Neural cell (in vitro differentiated cells): ENCODE results near the gene CXCL1. TPM values are rescaled to one million over a fixed set of nuclear protein-coding genes. Genes with fewer than 3 reads are reported as not detected.

Source experiments
- H2AFZ ChIP-seq: fragments of 200-600, 300-800 bp; sonication (generic), shearing (Covaris generic); 2 replicates; pipeline ENCODE4 v1.6.0; 2014; ENCODE audit warnings: low read depth, mild to moderate bottlenecking, antibody characterized with exemption, low read length, moderate library complexity
- H3F3A ChIP-seq: fragments of 200-600 bp; shearing (Covaris generic); 2 replicates; pipeline ENCODE4 v1.6.1; 2016; ENCODE audit warnings: mild to moderate bottlenecking, moderate library complexity, mixed read lengths, antibody characterized with exemption, low read length; ENCODE audit not compliant: insufficient read depth, poor library complexity, severe bottlenecking
- H3K27ac ChIP-seq: fragments of 200-600, 300-800 bp; sonication (generic), shearing (Covaris generic); 2 replicates; pipeline ENCODE4 v1.5.1; 2014; ENCODE audit warnings: mild to moderate bottlenecking, low read length, moderate library complexity
- H3K27me3 ChIP-seq: fragments of 300-800, 200-600 bp; sonication (generic), shearing (Covaris generic); 2 replicates; pipeline ENCODE4 v1.6.0; 2014; ENCODE audit warnings: mild to moderate bottlenecking, low read depth, low read length, moderate library complexity; ENCODE audit not compliant: insufficient read depth
- H3K36me3 ChIP-seq: fragments of 300-800, 200-600 bp; sonication (generic), shearing (Covaris generic); 2 replicates; pipeline ENCODE4 v1.5.1; 2014; ENCODE audit warnings: mild to moderate bottlenecking, antibody characterized with exemption, low read length, moderate library complexity; ENCODE audit not compliant: insufficient read depth
- H3K4me2 ChIP-seq: fragments of 300-800, 200-600 bp; sonication (generic), shearing (Covaris generic); 2 replicates; pipeline ENCODE4 v1.6.0; 2014; ENCODE audit warnings: mild to moderate bottlenecking, low read length
- H3K4me3 ChIP-seq: fragments of 300-800, 200-600 bp; sonication (generic), shearing (Covaris generic); 2 replicates; pipeline ENCODE4 v1.5.1; 2014; ENCODE audit warnings: mild to moderate bottlenecking, low read length, moderate library complexity
- H3K79me2 ChIP-seq: fragments of 200-600 bp; shearing (Covaris generic); replicated peaks from 2 replicates; pipeline ENCODE4 v1.6.0; 2014; ENCODE audit warnings: mild to moderate bottlenecking, low read length, moderate library complexity; ENCODE audit not compliant: insufficient read depth
- H3K9ac ChIP-seq: fragments of 300-800, 200-600 bp; sonication (generic), shearing (Covaris generic); 2 replicates; pipeline ENCODE4 v1.6.1; 2016; ENCODE audit warnings: mild to moderate bottlenecking, low read length, mixed read lengths
- H3K9me2 ChIP-seq: fragments of 200-600 bp; shearing (Covaris generic); 2 replicates; pipeline ENCODE4 v1.6.1; 2016; ENCODE audit warnings: mild to moderate bottlenecking, low read length, mixed read lengths; ENCODE audit not compliant: insufficient read depth
- H3K9me3 ChIP-seq: fragments of 200-600, 300-800 bp; sonication (generic), shearing (Covaris generic); 2 replicates; pipeline ENCODE4 v1.6.1; 2016; ENCODE audit warnings: mild to moderate bottlenecking, mixed run types, low read length, moderate library complexity, mixed read lengths
- H4K20me1 ChIP-seq: fragments of 200-600 bp; shearing (Covaris generic); 2 replicates; pipeline ENCODE4 v1.6.1; 2016; ENCODE audit warnings: mild to moderate bottlenecking, mixed run types; ENCODE audit not compliant: insufficient read depth
- CTCF ChIP-seq: fragments of 450-650 bp; IDR thresholded peaks from 2 replicates; pipeline ENCODE4 v1.5.1; 2014; ENCODE audit warnings: antibody characterized with exemption, mild to moderate bottlenecking, moderate library complexity; ENCODE audit not compliant: poor library complexity, severe bottlenecking
- EP300 ChIP-seq: fragments of 450-650 bp; conservative IDR thresholded peaks from 2 replicates; pipeline ENCODE4 v1.6.1; 2014; ENCODE audit warnings: antibody characterized with exemption, mild to moderate bottlenecking, moderate library complexity; ENCODE audit not compliant: poor library complexity, severe bottlenecking
- EZH2 ChIP-seq: fragments of 200-600, 300-800 bp; shearing (Covaris generic), sonication (generic); IDR thresholded peaks from 2 replicates; pipeline ENCODE4 v1.6.1; 2014; ENCODE audit warnings: antibody characterized with exemption, low read length, borderline replicate concordance, mild to moderate bottlenecking; ENCODE audit not compliant: insufficient read depth, poor library complexity, severe bottlenecking
- MXI1 ChIP-seq: fragments of 450-650 bp; conservative IDR thresholded peaks from 2 replicates; pipeline ENCODE4 v1.6.1; 2014; ENCODE audit warnings: antibody characterized with exemption, mild to moderate bottlenecking; ENCODE audit not compliant: poor library complexity, severe bottlenecking
- POLR2AphosphoS5 ChIP-seq: IDR thresholded peaks from 2 replicates; pipeline ENCODE4 v1.6.1; 2012
- RAD21 ChIP-seq: fragments of 450-650 bp; conservative IDR thresholded peaks from 2 replicates; pipeline ENCODE4 v1.6.1; 2014; ENCODE audit warnings: antibody characterized with exemption, mild to moderate bottlenecking, moderate library complexity
- REST ChIP-seq: IDR thresholded peaks from 2 replicates; pipeline ENCODE4 v1.6.1; 2012; ENCODE audit warnings: borderline replicate concordance
- SMC3 ChIP-seq: fragments of 450-650 bp; conservative IDR thresholded peaks from 2 replicates; pipeline ENCODE4 v1.6.1; 2014; ENCODE audit warnings: antibody characterized with exemption, mild to moderate bottlenecking, moderate library complexity; ENCODE audit not compliant: poor library complexity
- TAF1 ChIP-seq: IDR thresholded peaks from 2 replicates; pipeline ENCODE4 v1.6.1; 2012; ENCODE audit warnings: low read depth
- polyA plus RNA-seq: library from polyadenylated mRNA; depleted of rRNA; stranded (reverse); fragments of >200 nt; gene quantifications from 2 replicates; pipeline ENCODE4 v1.2.3, GENCODE V29; 2014

The CXCL1 gene
- polyA plus RNA-seq, 1 donor from 2014 or later, result not detected

- no peak overlapping the region for H3K9ac ChIP-seq
- H3K27me3 ChIP-seq, result no peaks in the 10 kb centered on the region
- H3K9me2 ChIP-seq, result no peaks in the 10 kb centered on the region
- no peak overlapping the region for H3K27ac ChIP-seq
- TF ChIP-seq EZH2, result no peak
- TF ChIP-seq SMC3, result no peak
- no peak for TF ChIP-seq EP300
- no peak for TF ChIP-seq REST
- no peak for TF ChIP-seq RAD21
- no peak overlapping the region for H3K4me2 ChIP-seq
- H2AFZ ChIP-seq, result no peak overlapping the region
- H4K20me1 ChIP-seq, result no peaks in the 10 kb centered on the region
- no peaks in the 10 kb centered on the region for H3F3A ChIP-seq
- H3K79me2 ChIP-seq, result no peaks in the 10 kb centered on the region
- H3K9me3 ChIP-seq, result no peaks in the 10 kb centered on the region
- no peak overlapping the region for H3K4me3 ChIP-seq
- H3K36me3 ChIP-seq, result no peaks in the 10 kb centered on the region
These were observed 6.9 kb upstream of the CXCL1 start for GRCh38 chr4:73862322-73862721.

GRCh38 chr4:73864365-73864764 is 4.8 kb upstream of the CXCL1 start:
- Histone ChIP-seq H3K79me2 (no peaks in the 10 kb centered on the region), H3F3A (no peaks in the 10 kb centered on the region), H3K27ac (no peak overlapping the region), H3K4me3 (no peak overlapping the region), H4K20me1 (no peaks in the 10 kb centered on the region), H3K27me3 (peaks cover 16% of the 10 kb centered on the region), H3K36me3 (no peaks in the 10 kb centered on the region), H3K9me3 (no peaks in the 10 kb centered on the region), H3K9me2 (no peaks in the 10 kb centered on the region), H3K9ac (no peak overlapping the region), H2AFZ (no peak overlapping the region), H3K4me2 (no peak overlapping the region)
- TF ChIP-seq POLR2AphosphoS5 (no peak), TAF1 (no peak), CTCF (peak; percentile 66), MXI1 (no peak), REST (no peak), EZH2 (no peak), SMC3 (peak; percentile 62), EP300 (no peak), RAD21 (peak; percentile 51)
